HAP-1 (cell line): Measurements from ENCODE around the gene SEMA3G.

ENCODE experiments used
- DNase-seq, 2 experiments: peaks; one replicate each; pipeline ENCODE4 v3.0.0-alpha.2; 2016 to 2020; ENCODE audit warnings: low spot score in 2 of 2
- H3K27me3 ChIP-seq: fragments of 250-450 bp; sonication (Bioruptor Pico); 2 replicates; pipeline ENCODE4 v1.5.1; 2020; ENCODE audit warnings: low read depth, mild to moderate bottlenecking, moderate library complexity
- H3K36me3 ChIP-seq: fragments of 250-450 bp; sonication (Bioruptor Pico); replicated peaks from 2 replicates; pipeline ENCODE4 v1.5.1; 2020; ENCODE audit warnings: mild to moderate bottlenecking
- H3K4me1 ChIP-seq: fragments of 250-450 bp; sonication (Bioruptor Pico); 2 replicates; pipeline ENCODE4 v1.5.1; 2020; ENCODE audit warnings: mild to moderate bottlenecking
- H3K4me3 ChIP-seq: fragments of 250-450 bp; sonication (Bioruptor Pico); 2 replicates; pipeline ENCODE4 v1.5.1; 2020; ENCODE audit warnings: mild to moderate bottlenecking, moderate library complexity
- H3K9me3 ChIP-seq: fragments of 250-450 bp; sonication (Bioruptor Pico); 2 replicates; pipeline ENCODE4 v1.5.1; 2020; ENCODE audit warnings: mild to moderate bottlenecking, moderate library complexity
- in situ Hi-C: fragments of 300-500 bp; cut with MboI; formaldehyde crosslinking; loops from 3 replicates; pipeline ENCODE4 v1.14.3; 2020; ENCODE audit warnings: low sequenced_read_pairs, inconsistent platforms, mixed read lengths

The SEMA3G gene

GRCh38 chr3:52483577-52484381 lies 38.9 kb upstream of the SEMA3G start:
- H3K27me3 ChIP-seq, result no peaks in the 10 kb centered on the region
- peaks cover 74% of the 10 kb centered on the region for H3K36me3 ChIP-seq
- in situ Hi-C loops, result no loop called here
- no peaks in the 10 kb centered on the region for H3K4me1 ChIP-seq
- no peak for DNase-seq
- H3K9me3 ChIP-seq, result no peaks in the 10 kb centered on the region
- H3K4me3 ChIP-seq, result no peak overlapping the region

GRCh38 chr3:52483081-52483480 lies 38.2 kb upstream of the SEMA3G start:
- DNase-seq, result no peak
- H3K36me3 ChIP-seq, result peaks cover 76% of the 10 kb centered on the region
- H3K9me3 ChIP-seq, result no peaks in the 10 kb centered on the region
- H3K4me1 ChIP-seq, result no peaks in the 10 kb centered on the region
- in situ Hi-C loops, result no loop called here
- H3K27me3 ChIP-seq, result no peaks in the 10 kb centered on the region
- no peak overlapping the region for H3K4me3 ChIP-seq

GRCh38 chr3:52481819-52482521 lies 37.1 kb upstream of the SEMA3G start:
- Histone ChIP-seq H3K4me3 (no peak overlapping the region), H3K9me3 (no peaks in the 10 kb centered on the region), H3K36me3 (peaks cover 77% of the 10 kb centered on the region), H3K4me1 (no peaks in the 10 kb centered on the region), H3K27me3 (no peaks in the 10 kb centered on the region)
- DNase-seq, result peak in 1 of 2 experiments; percentile 67
- in situ Hi-C loops, result no loop called here

GRCh38 chr3:52480768-52481715 lies 36.1 kb upstream of the SEMA3G start:
- no peak for DNase-seq
- peaks cover 79% of the 10 kb centered on the region for H3K36me3 ChIP-seq
- no peak overlapping the region for H3K4me3 ChIP-seq
- in situ Hi-C loops, result no loop called here
- H3K4me1 ChIP-seq, result no peaks in the 10 kb centered on the region
- no peaks in the 10 kb centered on the region for H3K27me3 ChIP-seq
- no peaks in the 10 kb centered on the region for H3K9me3 ChIP-seq

- H3K4me1 ChIP-seq, result no peaks in the 10 kb centered on the region
- no peaks in the 10 kb centered on the region for H3K27me3 ChIP-seq
- H3K36me3 ChIP-seq, result peaks cover 79% of the 10 kb centered on the region
- no peak overlapping the region for H3K4me3 ChIP-seq
- DNase-seq, result no peak
- in situ Hi-C loops, result no loop called here
- no peaks in the 10 kb centered on the region for H3K9me3 ChIP-seq
Observed at GRCh38 chr3:52479877-52480575, 35.1 kb upstream of the SEMA3G start.

- in situ Hi-C loops, result no loop called here
- no peaks in the 10 kb centered on the region for H3K27me3 ChIP-seq
- H3K4me3 ChIP-seq, result no peak overlapping the region
- no peaks in the 10 kb centered on the region for H3K4me1 ChIP-seq
- H3K36me3 ChIP-seq, result peaks cover 86% of the 10 kb centered on the region
- no peaks in the 10 kb centered on the region for H3K9me3 ChIP-seq
- DNase-seq, result no peak
Observed at GRCh38 chr3:52479037-52479876, 34.4 kb upstream of the SEMA3G start.

GRCh38 chr3:52477796-52478095 lies 32.8 kb upstream of the SEMA3G start:
- no peaks in the 10 kb centered on the region for H3K4me1 ChIP-seq
- in situ Hi-C loops, result no loop called here
- peaks cover 98% of the 10 kb centered on the region for H3K36me3 ChIP-seq

GRCh38 chr3:52477076-52477795 lies 32.3 kb upstream of the SEMA3G start:
- in situ Hi-C loops, result no loop called here
- Histone ChIP-seq H3K9me3 (no peaks in the 10 kb centered on the region), H3K36me3 (peaks cover 98% of the 10 kb centered on the region), H3K4me3 (no peak overlapping the region), H3K27me3 (no peaks in the 10 kb centered on the region), H3K4me1 (no peaks in the 10 kb centered on the region)
- DNase-seq, result no peak

More at GRCh38 chr3:52477796-52478095, 32.8 kb upstream of the SEMA3G start:
- Histone ChIP-seq H3K4me3 (no peak overlapping the region), H3K9me3 (no peaks in the 10 kb centered on the region), H3K27me3 (no peaks in the 10 kb centered on the region)
- no peak for DNase-seq

- no peak for DNase-seq
- Histone ChIP-seq H3K9me3 (no peaks in the 10 kb centered on the region), H3K4me1 (no peaks in the 10 kb centered on the region), H3K27me3 (no peaks in the 10 kb centered on the region), H3K36me3 (peaks cover 79% of the 10 kb centered on the region), H3K4me3 (no peak overlapping the region)
- in situ Hi-C loops, result no loop called here
Observed at GRCh38 chr3:52473026-52473425, 28.1 kb upstream of the SEMA3G start.

GRCh38 chr3:52472239-52473000 lies 27.5 kb upstream of the SEMA3G start:
- no peaks in the 10 kb centered on the region for H3K9me3 ChIP-seq
- DNase-seq, result no peak
- H3K36me3 ChIP-seq, result peaks cover 79% of the 10 kb centered on the region
- no peaks in the 10 kb centered on the region for H3K27me3 ChIP-seq
- in situ Hi-C loops, result no loop called here
- no peaks in the 10 kb centered on the region for H3K4me1 ChIP-seq
- no peak overlapping the region for H3K4me3 ChIP-seq

- DNase-seq, result peak; percentile 24 to 71
- in situ Hi-C loops, result no loop called here
- no peaks in the 10 kb centered on the region for H3K27me3 ChIP-seq
- peaks cover 74% of the 10 kb centered on the region for H3K36me3 ChIP-seq
- H3K4me1 ChIP-seq, result no peaks in the 10 kb centered on the region
- no peaks in the 10 kb centered on the region for H3K9me3 ChIP-seq
- no peak overlapping the region for H3K4me3 ChIP-seq
Observed at GRCh38 chr3:52471371-52472238, 26.7 kb upstream of the SEMA3G start.
